ENCODE results near the gene ACAT2.
"Not testable (repeated sequence)": the region's sequence is repeated elsewhere in the genome, so short reads cannot be mapped to it uniquely, and the experiment has no call there.

Gene ACAT2

GRCh38 chr6:159777240-159777904 is 15.5 kb downstream of the ACAT2 start:
- no peak for DNase-seq

GRCh38 chr6:159778131-159778530 is 16.3 kb downstream of the ACAT2 start:
- no peak for DNase-seq

- DNase-seq: no peak
Measured at GRCh38 chr6:159778542-159779103, 16.8 kb downstream of the ACAT2 start.

GRCh38 chr6:159788276-159788675 is 26.4 kb downstream of the ACAT2 start:
- DNase-seq: no peak

- DNase-seq: peak; percentile 22
Measured at GRCh38 chr6:159788753-159789376, 27.0 kb downstream of the ACAT2 start.

GRCh38 chr6:159789377-159790148 is 27.7 kb downstream of the ACAT2 start, which contains the start of gene TCP1:
TSS of gene TCP1 (minus strand) at chr6:159789602. CDS start at chr6:159789468, 134 bp downstream.
- peak; percentile 100 for DNase-seq

GRCh38 chr6:159790149-159790955 is 28.5 kb downstream of the ACAT2 start, which contains the start of gene MRPL18:
TSS of gene MRPL18 (plus strand) at chr6:159790467. CDS start at chr6:159790588, 121 bp downstream.
- peak; percentile 100 for DNase-seq

GRCh38 chr6:159790956-159791598 is 29.2 kb downstream of the ACAT2 start:
- DNase-seq: peak; percentile 27

- DNase-seq: not testable (repeated sequence)
Measured at GRCh38 chr6:159794976-159795375, 33.1 kb downstream of the ACAT2 start.

GRCh38 chr6:159797554-159797953 is 35.7 kb downstream of the ACAT2 start:
- no peak for DNase-seq

GRCh38 chr6:159800141-159800865 is 38.5 kb downstream of the ACAT2 start, which contains the start of gene PNLDC1:
TSS of gene PNLDC1 (plus strand) at chr6:159800276. CDS start at chr6:159800308, 32 bp downstream.
- no peak for DNase-seq

GRCh38 chr6:159801935-159802334 is 40.1 kb downstream of the ACAT2 start:
- no peak for DNase-seq

GRCh38 chr6:159804504-159804903 is 42.7 kb downstream of the ACAT2 start:
- no peak for DNase-seq

- DNase-seq: no peak
Measured at GRCh38 chr6:159805440-159806020, 43.7 kb downstream of the ACAT2 start.

- DNase-seq: no peak
Measured at GRCh38 chr6:159806021-159806458, 44.2 kb downstream of the ACAT2 start.

- no peak for DNase-seq
Measured at GRCh38 chr6:159807150-159807858, 45.5 kb downstream of the ACAT2 start.

- DNase-seq: no peak
Measured at GRCh38 chr6:159808647-159809046, 46.8 kb downstream of the ACAT2 start.

- DNase-seq: no peak
Measured at GRCh38 chr6:159809149-159809548, 47.3 kb downstream of the ACAT2 start.

GRCh38 chr6:159813781-159814180 is 51.9 kb downstream of the ACAT2 start:
- DNase-seq: no peak

- DNase-seq: no peak
Measured at GRCh38 chr6:159815410-159815809, 53.6 kb downstream of the ACAT2 start.
